ENCODE results near the gene TRA2B.

TRA2B gene

GRCh38 chr3:185966655-185967054 lies 28.8 kb upstream of the TRA2B start:
- no peak overlapping the region for H3K4me3 ChIP-seq (ENCODE audit: low read length)
- no peak overlapping the region for H2AFZ ChIP-seq (ENCODE audit: low read depth, low read length)
- H3K27me3 ChIP-seq (ENCODE audit: insufficient read depth, low read length), result no peaks in the 10 kb centered on the region
- no peaks in the 10 kb centered on the region for H3K9me3 ChIP-seq (ENCODE audit: low read length)
- no peaks in the 10 kb centered on the region for H3K4me1 ChIP-seq (ENCODE audit: insufficient read depth, low read length)
- H3K36me3 ChIP-seq (ENCODE audit: insufficient read depth, low read length), result no peaks in the 10 kb centered on the region

GRCh38 chr3:185965496-185965895 lies 27.7 kb upstream of the TRA2B start:
- Histone ChIP-seq H3K36me3 (ENCODE audit: insufficient read depth, low read length) (no peaks in the 10 kb centered on the region), H3K4me1 (ENCODE audit: insufficient read depth, low read length) (no peaks in the 10 kb centered on the region), H3K4me3 (ENCODE audit: low read length) (no peak overlapping the region), H3K27me3 (ENCODE audit: insufficient read depth, low read length) (no peaks in the 10 kb centered on the region), H3K9me3 (ENCODE audit: low read length) (no peaks in the 10 kb centered on the region), H2AFZ (ENCODE audit: low read depth, low read length) (no peak overlapping the region)

DNA sequence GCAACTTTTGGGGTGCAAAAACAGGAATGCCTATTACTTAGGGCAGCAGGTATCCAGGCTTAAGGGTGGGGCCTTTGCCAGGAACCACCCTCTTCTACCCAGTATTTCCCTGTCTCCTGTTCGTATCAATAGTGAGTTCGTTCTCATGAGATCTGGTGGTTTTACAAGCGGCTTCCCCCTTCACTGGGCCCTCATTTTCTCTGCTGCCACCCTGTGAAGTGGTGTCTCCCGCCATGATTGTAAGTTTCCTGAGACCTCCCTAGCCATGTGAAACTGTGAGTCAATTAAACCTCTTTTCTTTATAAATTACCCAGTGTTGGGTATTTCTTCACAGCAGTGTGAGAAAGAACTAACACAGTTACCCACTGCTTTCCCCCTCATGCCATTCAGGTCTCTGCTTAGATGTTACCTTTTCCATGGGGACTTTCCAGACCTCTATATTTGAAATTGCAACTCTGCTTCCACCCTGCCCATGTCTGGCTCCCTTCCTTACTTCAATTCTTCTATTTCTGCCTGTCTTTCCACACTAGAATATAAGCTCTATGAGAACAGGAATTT lies 23.9 kb upstream of the TRA2B start:
- Histone ChIP-seq H3K27me3 (ENCODE audit: insufficient read depth, low read length) (no peaks in the 10 kb centered on the region), H3K36me3 (ENCODE audit: insufficient read depth, low read length) (no peaks in the 10 kb centered on the region), H3K4me1 (ENCODE audit: insufficient read depth, low read length) (no peaks in the 10 kb centered on the region), H3K4me3 (ENCODE audit: low read length) (no peak overlapping the region), H2AFZ (ENCODE audit: low read depth, low read length) (no peak overlapping the region), H3K9me3 (ENCODE audit: low read length) (no peaks in the 10 kb centered on the region)

- Histone ChIP-seq H3K4me1 (ENCODE audit: insufficient read depth, low read length) (no peaks in the 10 kb centered on the region), H3K36me3 (ENCODE audit: insufficient read depth, low read length) (no peaks in the 10 kb centered on the region), H2AFZ (ENCODE audit: low read depth, low read length) (no peak overlapping the region), H3K9me3 (ENCODE audit: low read length) (no peaks in the 10 kb centered on the region), H3K27me3 (ENCODE audit: insufficient read depth, low read length) (no peaks in the 10 kb centered on the region), H3K4me3 (ENCODE audit: low read length) (no peak overlapping the region)
These were observed 22.9 kb upstream of the TRA2B start for GRCh38 chr3:185960522-185961288.

GRCh38 chr3:185959609-185960521 lies 22.1 kb upstream of the TRA2B start:
- Histone ChIP-seq H3K9me3 (ENCODE audit: low read length) (no peaks in the 10 kb centered on the region), H3K4me3 (ENCODE audit: low read length) (no peak overlapping the region), H2AFZ (ENCODE audit: low read depth, low read length) (no peak overlapping the region), H3K36me3 (ENCODE audit: insufficient read depth, low read length) (no peaks in the 10 kb centered on the region), H3K27me3 (ENCODE audit: insufficient read depth, low read length) (no peaks in the 10 kb centered on the region), H3K4me1 (ENCODE audit: insufficient read depth, low read length) (no peaks in the 10 kb centered on the region)

DNA sequence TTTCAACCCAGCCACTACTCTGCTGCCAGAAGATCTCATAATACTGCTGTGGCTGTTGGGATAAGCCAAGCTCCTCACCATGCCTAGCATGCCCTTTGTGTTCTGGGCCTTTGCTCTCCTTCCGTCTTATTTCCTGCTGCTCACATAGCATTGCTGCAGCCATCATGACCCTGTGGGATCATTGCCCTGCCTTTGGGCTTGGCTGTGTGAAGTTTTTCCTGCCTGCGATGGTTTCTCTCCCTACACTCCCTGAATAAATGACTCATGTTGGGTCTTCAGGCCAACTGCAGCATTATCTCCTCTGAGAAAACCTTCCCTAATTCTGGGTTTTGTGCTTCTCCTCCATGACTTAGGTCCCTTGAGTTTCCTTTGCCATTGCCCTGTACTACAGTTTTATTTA lies 20.8 kb upstream of the TRA2B start:
- H3K27me3 ChIP-seq (ENCODE audit: insufficient read depth, low read length), result no peaks in the 10 kb centered on the region
- H3K9me3 ChIP-seq (ENCODE audit: low read length), result no peaks in the 10 kb centered on the region
- no peaks in the 10 kb centered on the region for H3K4me1 ChIP-seq (ENCODE audit: insufficient read depth, low read length)
- no peak overlapping the region for H2AFZ ChIP-seq (ENCODE audit: low read depth, low read length)
- H3K36me3 ChIP-seq (ENCODE audit: insufficient read depth, low read length), result no peaks in the 10 kb centered on the region
- no peak overlapping the region for H3K4me3 ChIP-seq (ENCODE audit: low read length)

DNA sequence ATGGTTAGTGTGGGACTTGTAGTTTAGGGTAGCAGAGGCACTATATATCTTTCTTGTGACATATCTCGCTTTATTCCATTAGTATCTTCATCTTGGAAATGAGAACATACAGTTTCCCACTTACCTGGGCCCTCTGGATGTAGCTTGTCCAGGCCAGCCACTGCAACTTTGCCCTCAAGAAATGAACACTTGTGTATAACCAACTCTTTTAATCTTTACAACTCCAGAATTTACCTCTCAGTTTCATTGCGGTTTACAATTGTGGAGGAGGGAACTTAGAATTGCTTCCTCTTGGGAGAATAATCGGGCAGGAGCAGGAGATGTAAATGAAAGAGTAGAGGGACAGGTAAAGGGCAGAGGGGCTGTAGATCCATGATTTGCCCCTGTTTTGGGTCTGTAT lies 18.4 kb upstream of the TRA2B start:
- Histone ChIP-seq H3K36me3 (ENCODE audit: insufficient read depth, low read length) (no peaks in the 10 kb centered on the region), H3K9me3 (ENCODE audit: low read length) (peaks cover 3% of the 10 kb centered on the region), H3K27me3 (ENCODE audit: insufficient read depth, low read length) (no peaks in the 10 kb centered on the region), H3K4me1 (ENCODE audit: insufficient read depth, low read length) (no peaks in the 10 kb centered on the region), H2AFZ (ENCODE audit: low read depth, low read length) (no peak overlapping the region), H3K4me3 (ENCODE audit: low read length) (no peak overlapping the region)

- Histone ChIP-seq H3K4me3 (ENCODE audit: low read length) (no peak overlapping the region), H3K36me3 (ENCODE audit: insufficient read depth, low read length) (no peaks in the 10 kb centered on the region), H3K27me3 (ENCODE audit: insufficient read depth, low read length) (no peaks in the 10 kb centered on the region), H2AFZ (ENCODE audit: low read depth, low read length) (no peak overlapping the region), H3K4me1 (ENCODE audit: insufficient read depth, low read length) (no peaks in the 10 kb centered on the region), H3K9me3 (ENCODE audit: low read length) (peaks cover 3% of the 10 kb centered on the region)
These were observed 16.5 kb upstream of the TRA2B start for GRCh38 chr3:185954366-185954723.

DNA sequence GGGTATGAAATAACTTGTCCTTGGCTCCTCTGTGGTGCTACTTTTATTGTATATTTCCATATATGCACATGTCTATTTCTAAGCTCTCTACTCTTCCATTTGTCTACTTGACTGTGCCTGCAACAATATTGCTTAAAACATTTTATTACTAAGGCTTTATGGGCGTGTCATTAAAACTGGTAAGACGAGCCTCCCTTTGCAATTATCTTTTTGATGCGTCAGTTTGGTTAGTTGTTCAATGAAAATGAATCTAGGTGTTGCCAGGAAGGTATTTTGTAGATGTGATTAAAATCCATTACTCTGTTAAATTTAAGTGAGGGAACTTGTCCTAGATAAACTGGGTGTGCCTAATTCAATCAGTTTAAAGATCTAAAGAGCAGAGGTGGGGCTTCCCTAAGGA lies 12.9 kb upstream of the TRA2B start:
- Histone ChIP-seq H2AFZ (ENCODE audit: low read depth, low read length) (no peak overlapping the region), H3K4me3 (ENCODE audit: low read length) (no peak overlapping the region), H3K9me3 (ENCODE audit: low read length) (peaks cover 3% of the 10 kb centered on the region), H3K27me3 (ENCODE audit: insufficient read depth, low read length) (no peaks in the 10 kb centered on the region), H3K36me3 (ENCODE audit: insufficient read depth, low read length) (no peaks in the 10 kb centered on the region), H3K4me1 (ENCODE audit: insufficient read depth, low read length) (no peaks in the 10 kb centered on the region)

- no peak overlapping the region for H2AFZ ChIP-seq (ENCODE audit: low read depth, low read length)
- H3K9me3 ChIP-seq (ENCODE audit: low read length), result peaks cover 3% of the 10 kb centered on the region
- H3K4me1 ChIP-seq (ENCODE audit: insufficient read depth, low read length), result no peaks in the 10 kb centered on the region
- no peak overlapping the region for H3K4me3 ChIP-seq (ENCODE audit: low read length)
- H3K36me3 ChIP-seq (ENCODE audit: insufficient read depth, low read length), result no peaks in the 10 kb centered on the region
- H3K27me3 ChIP-seq (ENCODE audit: insufficient read depth, low read length), result no peaks in the 10 kb centered on the region
These were observed 11.7 kb upstream of the TRA2B start for GRCh38 chr3:185949515-185949914.

- H3K9me3 ChIP-seq (ENCODE audit: low read length), result peaks cover 3% of the 10 kb centered on the region
- peaks cover 2% of the 10 kb centered on the region for H3K4me1 ChIP-seq (ENCODE audit: insufficient read depth, low read length)
- H3K36me3 ChIP-seq (ENCODE audit: insufficient read depth, low read length), result no peaks in the 10 kb centered on the region
- H2AFZ ChIP-seq (ENCODE audit: low read depth, low read length), result no peak overlapping the region
- H3K27me3 ChIP-seq (ENCODE audit: insufficient read depth, low read length), result no peaks in the 10 kb centered on the region
- no peak overlapping the region for H3K4me3 ChIP-seq (ENCODE audit: low read length)
These were observed 10.5 kb upstream of the TRA2B start for GRCh38 chr3:185948292-185948691.

- Histone ChIP-seq H3K4me1 (ENCODE audit: insufficient read depth, low read length) (peaks cover 6% of the 10 kb centered on the region), H3K36me3 (ENCODE audit: insufficient read depth, low read length) (no peaks in the 10 kb centered on the region), H2AFZ (ENCODE audit: low read depth, low read length) (no peak overlapping the region), H3K27me3 (ENCODE audit: insufficient read depth, low read length) (no peaks in the 10 kb centered on the region), H3K4me3 (ENCODE audit: low read length) (no peak overlapping the region), H3K9me3 (ENCODE audit: low read length) (no peaks in the 10 kb centered on the region)
These were observed 5.9 kb upstream of the TRA2B start for GRCh38 chr3:185943760-185944106.
